Calu3 (cell line): ENCODE measurements around the gene CHP2. TPM values are rescaled to one million over a fixed set of nuclear protein-coding genes. Genes with fewer than 3 reads are reported as not detected.
"Not testable (repeated sequence)": the region's sequence is repeated elsewhere in the genome, so short reads cannot be mapped to it uniquely, and the experiment has no call there.

ENCODE experiments used
- BruUV-seq: library from RNA; stranded (reverse); fragments of 400-500 nt; replicated peaks from 2 replicates; lab custom pipeline; 2021; lab: Mats Ljungman, UMichigan
- CTCF ChIA-PET: fragments of 300-600 bp; sonication (Branson Sonifier 250); formaldehyde crosslinking; loops from one replicate; lab custom pipeline; 2022; ENCODE audit warnings: antibody characterized with exemption; lab: Charles Lee
- DNase-seq: peaks from one replicate; pipeline ENCODE4 v3.0.0; 2022
- H3K27ac Mint-ChIP-seq: one replicate; pipeline ENCODE4 v1.8.0; 2022; ENCODE audit warnings: mixed read lengths; ENCODE audit not compliant: unreplicated experiment
- H3K27me3 Mint-ChIP-seq: one replicate; pipeline ENCODE4 v1.8.0; 2022; ENCODE audit warnings: mixed read lengths; ENCODE audit not compliant: unreplicated experiment
- H3K36me3 Mint-ChIP-seq: one replicate; pipeline ENCODE4 v1.8.0; 2022; ENCODE audit warnings: mild to moderate bottlenecking, moderate library complexity, mixed read lengths; ENCODE audit not compliant: insufficient read depth, unreplicated experiment
- H3K4me1 Mint-ChIP-seq: one replicate; pipeline ENCODE4 v1.8.0; 2022; ENCODE audit warnings: mild to moderate bottlenecking, low read depth, mixed read lengths; ENCODE audit not compliant: unreplicated experiment
- H3K4me3 Mint-ChIP-seq: one replicate; pipeline ENCODE4 v1.8.0; 2022; ENCODE audit warnings: mild to moderate bottlenecking, low read depth, moderate library complexity, mixed read lengths; ENCODE audit not compliant: unreplicated experiment
- H3K9me3 Mint-ChIP-seq: one replicate; pipeline ENCODE4 v1.8.0; 2022; ENCODE audit warnings: low read depth, mixed read lengths; ENCODE audit not compliant: unreplicated experiment
- CTCF ChIP-seq: fragments of 200-600 bp; IDR thresholded peaks from one replicate; pipeline ENCODE4 v1.8.0; 2022; ENCODE audit warnings: antibody characterized with exemption; ENCODE audit not compliant: unreplicated experiment
- intact Hi-C: fragments of 100-400 bp; cut with micrococcal nuclease; formaldehyde crosslinking; loops from one replicate; pipeline ENCODE4 v1.10.0; 2022; ENCODE audit not compliant: unreplicated experiment
- total RNA-seq: library from RNA; stranded (reverse); gene quantifications from 2 replicates; pipeline ENCODE4 v1.2.3, GENCODE V29; 2022

Gene CHP2
- total RNA-seq, 1 experiment from 2014 or later, result not detected

- no peaks in the 10 kb centered on the region for H3K36me3 Mint-ChIP-seq
- H3K9me3 Mint-ChIP-seq, result peaks cover 2% of the 10 kb centered on the region
- no peak overlapping the region for H3K27ac Mint-ChIP-seq
- no peaks in the 10 kb centered on the region for H3K4me1 Mint-ChIP-seq
- TF ChIP-seq CTCF, result no peak
- peaks cover 41% of the 10 kb centered on the region for H3K27me3 Mint-ChIP-seq
- intact Hi-C loops, result loop anchor here (10.0 kb wide), 1 partner anchor 756 kb away; no protein-coding TSS in a partner anchor
- BruUV-seq, result no TSS peak
- CTCF ChIA-PET, result no interaction called here
- no peak overlapping the region for H3K4me3 Mint-ChIP-seq
- DNase-seq, result no peak
These were observed 6.2 kb upstream of the CHP2 start for GRCh38 chr16:23748630-23749029.

GRCh38 chr16:23751053-23751452 is 3.8 kb upstream of the CHP2 start:
- not testable (repeated sequence) for BruUV-seq, H3K4me3 Mint-ChIP-seq

GRCh38 chr16:23753908-23754593 is 775 bp upstream of the CHP2 start:
- Mint-ChIP-seq H3K27me3 (peaks cover 43% of the 10 kb centered on the region), H3K9me3 (no peaks in the 10 kb centered on the region), H3K4me3 (peak overlapping the region; percentile 46), H3K36me3 (no peaks in the 10 kb centered on the region), H3K27ac (no peak overlapping the region), H3K4me1 (no peaks in the 10 kb centered on the region)
- BruUV-seq, result no TSS peak
- intact Hi-C loops, result no loop called here
- TF ChIP-seq CTCF, result no peak
- CTCF ChIA-PET, result interaction anchor here (0.5 kb wide), 1 partner anchor 1060 kb away, joined by 4 read pairs; no protein-coding TSS in a partner anchor
- no peak for DNase-seq

More at GRCh38 chr16:23751053-23751452, 3.8 kb upstream of the CHP2 start:
- DNase-seq, CTCF ChIA-PET, H3K4me1 Mint-ChIP-seq, H3K27ac Mint-ChIP-seq, H3K9me3 Mint-ChIP-seq, intact Hi-C loops, H3K36me3 Mint-ChIP-seq: not testable (repeated sequence)
- H3K27me3 Mint-ChIP-seq, result peaks cover 29% of the 10 kb centered on the region

DNA sequence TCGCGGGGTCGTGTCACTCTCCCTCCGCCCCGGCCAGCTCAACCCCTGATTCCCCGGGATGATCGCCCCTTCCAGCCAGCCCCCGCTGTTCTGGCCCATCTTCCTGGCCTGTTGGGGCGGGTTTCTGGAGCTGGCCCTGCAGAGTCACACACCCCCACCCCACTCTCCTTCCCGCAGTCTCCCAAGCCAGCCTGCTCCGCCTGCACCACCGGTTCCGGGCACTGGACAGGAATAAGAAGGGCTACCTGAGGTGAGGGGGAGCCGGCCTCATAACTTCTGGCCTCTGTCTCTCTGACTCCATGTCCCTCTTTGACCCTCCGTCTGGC is 621 bp downstream of the CHP2 start:
- no peak for TF ChIP-seq CTCF
- no TSS peak for BruUV-seq
- DNase-seq, result no peak
- Mint-ChIP-seq H3K27me3 (peaks cover 52% of the 10 kb centered on the region), H3K4me1 (no peaks in the 10 kb centered on the region), H3K4me3 (peak overlapping the region; percentile 4), H3K9me3 (no peaks in the 10 kb centered on the region), H3K36me3 (no peaks in the 10 kb centered on the region), H3K27ac (no peak overlapping the region)
- CTCF ChIA-PET, result interaction anchor here (0.6 kb wide), 1 partner anchor 14 kb away, joined by 3 read pairs; no protein-coding TSS in a partner anchor
- intact Hi-C loops, result no loop called here

DNA sequence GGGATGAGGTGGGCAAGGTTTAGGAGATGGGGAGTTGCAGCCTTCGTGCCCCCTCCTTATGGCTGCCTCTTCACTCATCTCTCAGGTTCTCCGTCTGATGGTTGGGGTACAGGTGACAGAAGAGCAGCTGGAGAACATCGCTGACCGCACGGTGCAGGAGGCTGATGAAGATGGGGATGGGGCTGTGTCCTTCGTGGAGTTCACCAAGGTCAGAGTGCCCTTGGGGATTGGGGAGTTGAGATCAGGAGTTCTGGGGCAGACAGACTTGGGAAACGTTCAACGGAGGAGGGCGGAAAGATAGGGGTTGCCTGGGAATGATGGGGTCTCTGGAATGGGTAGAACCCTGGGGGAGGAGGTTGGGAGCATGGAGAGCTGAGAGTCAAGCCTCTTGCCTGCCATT is 2.3 kb downstream of the CHP2 start:
- DNase-seq, result no peak
- H3K4me3 Mint-ChIP-seq, result no peak overlapping the region
- intact Hi-C loops, result no loop called here
- BruUV-seq, result no TSS peak
- H3K27ac Mint-ChIP-seq, result no peak overlapping the region
- H3K4me1 Mint-ChIP-seq, result no peaks in the 10 kb centered on the region
- CTCF ChIA-PET, result no interaction called here
- TF ChIP-seq CTCF, result no peak
- H3K27me3 Mint-ChIP-seq, result peaks cover 57% of the 10 kb centered on the region
- H3K36me3 Mint-ChIP-seq, result no peaks in the 10 kb centered on the region
- no peaks in the 10 kb centered on the region for H3K9me3 Mint-ChIP-seq
